HUES48 (cell line): ENCODE data around the gene PJA1.

ENCODE experiments used
- H3K27ac ChIP-seq: one replicate; pipeline ENCODE4 v1.7.0; 2013; ENCODE audit warnings: low read depth, low read length, inconsistent platforms
- H3K27me3 ChIP-seq: 2 replicates; pipeline ENCODE4 v1.6.1; 2013; ENCODE audit warnings: mild to moderate bottlenecking, low read length; ENCODE audit not compliant: control insufficient read depth, insufficient read depth
- H3K36me3 ChIP-seq: 2 replicates; pipeline ENCODE4 v1.6.1; 2013; ENCODE audit warnings: low read length; ENCODE audit not compliant: control insufficient read depth, insufficient read depth
- H3K4me1 ChIP-seq: 2 replicates; pipeline ENCODE4 v1.6.1; 2013; ENCODE audit warnings: mild to moderate bottlenecking, low read length; ENCODE audit not compliant: control insufficient read depth, insufficient read depth
- H3K4me3 ChIP-seq: 2 replicates; pipeline ENCODE4 v1.5.1; 2013; ENCODE audit warnings: mild to moderate bottlenecking, low read depth, low read length
- H3K9ac ChIP-seq: 2 replicates; pipeline ENCODE4 v1.6.1; 2013; ENCODE audit warnings: mild to moderate bottlenecking, low read depth, low read length, moderate library complexity
- H3K9me3 ChIP-seq: 2 replicates; pipeline ENCODE4 v1.6.1; 2013; ENCODE audit warnings: low read length; ENCODE audit not compliant: control insufficient read depth, insufficient read depth

The PJA1 gene

GRCh38 chrX:69165087-69165651 lies at the start of gene PJA1:
TSS of gene PJA1 (minus strand) at chrX:69165453. CDS start at chrX:69163073, 2,380 bp downstream.
- Histone ChIP-seq H3K9me3 (peaks cover 9% of the 10 kb centered on the region; the same call in 1 of the 2 replicates), H3K9ac (peak within 1 kb of the TSS; percentile 45; the same call in 1 of the 2 replicates), H3K4me3 (peak within 1 kb of the TSS; percentile 84), H3K4me1 (no peaks in the 10 kb centered on the region), H3K27ac (peak within 1 kb of the TSS; percentile 71), H3K36me3 (peaks cover 33% of the 10 kb centered on the region), H3K27me3 (no peaks in the 10 kb centered on the region)

- Histone ChIP-seq H3K27me3 (no peaks in the 10 kb centered on the region), H3K27ac (no peak overlapping the region), H3K9ac (no peak overlapping the region), H3K36me3 (no peaks in the 10 kb centered on the region), H3K4me3 (no peak overlapping the region), H3K9me3 (peaks cover 25% of the 10 kb centered on the region), H3K4me1 (no peaks in the 10 kb centered on the region)
Measured at GRCh38 chrX:69214463-69214862, 49.2 kb upstream of the PJA1 start.

- no peak overlapping the region for H3K9ac ChIP-seq
- no peaks in the 10 kb centered on the region for H3K4me1 ChIP-seq
- no peak overlapping the region for H3K4me3 ChIP-seq
- no peak overlapping the region for H3K27ac ChIP-seq
- no peaks in the 10 kb centered on the region for H3K36me3 ChIP-seq
- H3K9me3 ChIP-seq: peaks cover 23% of the 10 kb centered on the region
- no peaks in the 10 kb centered on the region for H3K27me3 ChIP-seq
Measured at GRCh38 chrX:69211701-69212100, 46.4 kb upstream of the PJA1 start.

GRCh38 chrX:69210581-69210980 lies 45.3 kb upstream of the PJA1 start:
- Histone ChIP-seq H3K36me3 (no peaks in the 10 kb centered on the region), H3K9me3 (peaks cover 17% of the 10 kb centered on the region; the same call in 1 of the 2 replicates)

GRCh38 chrX:69207216-69207615 lies 42.0 kb upstream of the PJA1 start:
- Histone ChIP-seq H3K36me3 (no peaks in the 10 kb centered on the region), H3K4me3 (no peak overlapping the region), H3K9me3 (peaks cover 9% of the 10 kb centered on the region; the same call in 1 of the 2 replicates), H3K9ac (no peak overlapping the region), H3K27ac (no peak overlapping the region), H3K27me3 (no peaks in the 10 kb centered on the region), H3K4me1 (no peaks in the 10 kb centered on the region)

More at GRCh38 chrX:69210581-69210980, 45.3 kb upstream of the PJA1 start:
- H3K9ac ChIP-seq: no peak overlapping the region
- H3K27ac ChIP-seq: no peak overlapping the region
- H3K4me3 ChIP-seq: no peak overlapping the region
- H3K4me1 ChIP-seq: no peaks in the 10 kb centered on the region
- H3K27me3 ChIP-seq: no peaks in the 10 kb centered on the region

- H3K9ac ChIP-seq: no peak overlapping the region
- H3K4me3 ChIP-seq: no peak overlapping the region
Measured at GRCh38 chrX:69203638-69204037, 38.4 kb upstream of the PJA1 start.

GRCh38 chrX:69197690-69198089 lies 32.4 kb upstream of the PJA1 start:
- peaks cover 11% of the 10 kb centered on the region; the same call in 1 of the 2 replicates for H3K9me3 ChIP-seq
- no peaks in the 10 kb centered on the region for H3K27me3 ChIP-seq
- no peak overlapping the region for H3K27ac ChIP-seq
- no peaks in the 10 kb centered on the region for H3K4me1 ChIP-seq
- H3K4me3 ChIP-seq: no peak overlapping the region
- H3K36me3 ChIP-seq: no peaks in the 10 kb centered on the region
- H3K9ac ChIP-seq: no peak overlapping the region

More at GRCh38 chrX:69203638-69204037, 38.4 kb upstream of the PJA1 start:
- H3K4me1 ChIP-seq: no peaks in the 10 kb centered on the region
- H3K27me3 ChIP-seq: no peaks in the 10 kb centered on the region
- no peaks in the 10 kb centered on the region for H3K36me3 ChIP-seq
- H3K9me3 ChIP-seq: peaks cover 11% of the 10 kb centered on the region; the same call in 1 of the 2 replicates
- no peak overlapping the region for H3K27ac ChIP-seq

GRCh38 chrX:69196666-69197065 lies 31.4 kb upstream of the PJA1 start:
- H3K4me1 ChIP-seq: no peaks in the 10 kb centered on the region
- H3K4me3 ChIP-seq: no peak overlapping the region
- H3K9me3 ChIP-seq: peaks cover 11% of the 10 kb centered on the region
- no peak overlapping the region for H3K9ac ChIP-seq
- H3K36me3 ChIP-seq: no peaks in the 10 kb centered on the region
- H3K27ac ChIP-seq: no peak overlapping the region
- no peaks in the 10 kb centered on the region for H3K27me3 ChIP-seq

- no peak overlapping the region for H3K4me3 ChIP-seq
- peaks cover 4% of the 10 kb centered on the region for H3K9me3 ChIP-seq
- no peaks in the 10 kb centered on the region for H3K36me3 ChIP-seq
- no peak overlapping the region for H3K9ac ChIP-seq
- H3K4me1 ChIP-seq: no peaks in the 10 kb centered on the region
- no peak overlapping the region for H3K27ac ChIP-seq
- no peaks in the 10 kb centered on the region for H3K27me3 ChIP-seq
Measured at GRCh38 chrX:69195810-69196209, 30.6 kb upstream of the PJA1 start.

GRCh38 chrX:69195192-69195591 lies 29.9 kb upstream of the PJA1 start:
- Histone ChIP-seq H3K4me1 (no peaks in the 10 kb centered on the region), H3K9ac (no peak overlapping the region), H3K9me3 (peaks cover 9% of the 10 kb centered on the region), H3K27me3 (no peaks in the 10 kb centered on the region), H3K4me3 (no peak overlapping the region), H3K36me3 (no peaks in the 10 kb centered on the region), H3K27ac (no peak overlapping the region)

- peaks cover 9% of the 10 kb centered on the region for H3K9me3 ChIP-seq
- no peaks in the 10 kb centered on the region for H3K27me3 ChIP-seq
- no peak overlapping the region for H3K4me3 ChIP-seq
- no peaks in the 10 kb centered on the region for H3K36me3 ChIP-seq
- no peaks in the 10 kb centered on the region for H3K4me1 ChIP-seq
- no peak overlapping the region for H3K9ac ChIP-seq
- H3K27ac ChIP-seq: no peak overlapping the region
Measured at GRCh38 chrX:69192603-69193002, 27.4 kb upstream of the PJA1 start.
